NCI-H1930 (cell line): ENCODE data around the gene SORT1.
"Not testable (repeated sequence)": the region's sequence is repeated elsewhere in the genome, so short reads cannot be mapped to it uniquely, and the experiment has no call there.

Experiments
- DNase-seq, 2 experiments: peaks; one replicate each; lab custom pipeline; 2025; lab: John Stamatoyannopoulos, UW

SORT1 gene

GRCh38 chr1:109397581-109398342, at the start of gene SORT1:
Gene SORT1 (minus strand): TSS chr1:109397918. CDS start chr1:109397892, 26 bp downstream.
- DNase-seq, result peak; percentile 91 to 94

GRCh38 chr1:109445949-109446695, 48.4 kb upstream of the SORT1 start:
- not testable (repeated sequence) for DNase-seq

GRCh38 chr1:109444346-109444745, 46.6 kb upstream of the SORT1 start:
- no peak for DNase-seq

DNA sequence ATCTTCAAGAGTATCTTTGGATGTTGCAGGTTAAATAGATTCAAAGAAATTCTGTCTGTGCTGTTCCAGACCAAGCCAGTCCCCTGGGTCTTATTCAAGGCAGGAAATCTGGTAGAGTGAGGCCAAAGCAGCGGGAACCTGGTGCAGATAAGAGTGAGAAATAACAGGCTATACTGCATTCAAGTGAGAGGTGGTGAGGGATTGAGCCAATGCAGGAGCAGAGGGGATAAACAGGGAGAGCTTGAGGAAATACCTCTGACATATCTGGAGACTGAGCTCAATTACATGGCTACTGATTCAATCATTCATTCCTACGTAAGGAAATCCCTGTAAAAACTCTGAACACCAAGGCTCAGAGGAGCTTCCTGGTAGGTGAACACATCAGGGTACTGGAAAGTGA, 45.8 kb upstream of the SORT1 start:
- no peak for DNase-seq

DNA sequence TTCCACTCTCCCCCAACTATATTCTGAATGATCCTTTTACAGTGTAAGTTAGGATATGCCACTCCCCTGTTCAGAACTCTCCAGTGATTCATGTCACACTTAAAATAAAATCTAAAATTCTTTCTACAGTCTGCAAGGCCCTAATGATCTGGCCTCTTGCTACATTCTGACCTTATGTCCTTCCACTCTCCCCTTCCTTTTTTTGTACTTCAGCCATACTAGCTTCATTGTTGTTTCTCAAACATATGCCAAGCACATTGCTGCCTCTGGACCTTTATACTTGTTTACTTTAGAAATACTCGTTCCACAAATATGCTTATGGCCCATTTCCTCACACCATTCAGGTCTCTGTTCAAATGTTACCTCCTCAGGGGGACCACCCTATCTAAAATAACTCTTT, 43.4 kb upstream of the SORT1 start:
- DNase-seq, result no peak

DNA sequence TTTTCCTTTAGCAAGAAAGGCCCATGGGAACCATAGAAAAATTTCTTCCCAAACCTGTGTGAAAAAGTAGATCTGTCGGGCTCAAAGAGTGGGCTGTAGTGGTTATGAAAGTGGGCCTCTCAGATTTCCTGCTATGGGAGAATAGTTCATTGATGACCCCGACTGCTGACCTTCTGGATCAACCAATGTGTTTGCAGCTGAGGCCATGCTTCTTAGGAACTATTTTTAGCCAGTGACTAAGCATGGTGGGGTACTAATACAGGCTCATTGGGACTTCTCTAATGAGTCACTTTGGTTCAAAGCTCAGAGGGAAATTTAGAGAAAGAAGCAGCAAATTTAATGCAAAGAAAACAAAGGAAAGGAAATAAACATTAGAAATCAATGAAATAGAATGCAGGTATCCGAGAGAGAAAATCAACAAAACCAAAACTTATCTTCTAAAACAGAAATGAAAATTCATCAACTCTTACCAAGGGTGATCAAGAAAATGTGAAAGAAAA, 41.1 kb upstream of the SORT1 start:
- DNase-seq, result no peak

GRCh38 chr1:109434484-109434883, 36.8 kb upstream of the SORT1 start:
- DNase-seq, result no peak

- DNase-seq, result no peak
Measured at GRCh38 chr1:109433322-109433721, 35.6 kb upstream of the SORT1 start.

GRCh38 chr1:109432336-109432735, 34.6 kb upstream of the SORT1 start:
- DNase-seq, result no peak

DNA sequence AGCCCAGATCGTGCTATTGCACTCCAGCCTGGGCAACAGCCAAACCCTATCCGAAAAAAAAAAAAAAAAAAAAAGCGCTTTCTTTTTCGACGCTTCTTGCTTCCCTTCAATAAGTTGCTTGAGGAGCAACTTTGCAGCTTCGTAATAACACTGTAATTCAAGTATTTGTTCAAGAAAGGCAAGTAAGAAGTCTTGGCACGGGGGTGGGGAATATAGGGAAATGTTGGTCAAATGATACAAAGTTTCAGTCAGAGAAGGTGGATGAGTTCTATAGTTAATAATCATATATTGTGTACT, 29.4 kb upstream of the SORT1 start:
- no peak for DNase-seq

DNA sequence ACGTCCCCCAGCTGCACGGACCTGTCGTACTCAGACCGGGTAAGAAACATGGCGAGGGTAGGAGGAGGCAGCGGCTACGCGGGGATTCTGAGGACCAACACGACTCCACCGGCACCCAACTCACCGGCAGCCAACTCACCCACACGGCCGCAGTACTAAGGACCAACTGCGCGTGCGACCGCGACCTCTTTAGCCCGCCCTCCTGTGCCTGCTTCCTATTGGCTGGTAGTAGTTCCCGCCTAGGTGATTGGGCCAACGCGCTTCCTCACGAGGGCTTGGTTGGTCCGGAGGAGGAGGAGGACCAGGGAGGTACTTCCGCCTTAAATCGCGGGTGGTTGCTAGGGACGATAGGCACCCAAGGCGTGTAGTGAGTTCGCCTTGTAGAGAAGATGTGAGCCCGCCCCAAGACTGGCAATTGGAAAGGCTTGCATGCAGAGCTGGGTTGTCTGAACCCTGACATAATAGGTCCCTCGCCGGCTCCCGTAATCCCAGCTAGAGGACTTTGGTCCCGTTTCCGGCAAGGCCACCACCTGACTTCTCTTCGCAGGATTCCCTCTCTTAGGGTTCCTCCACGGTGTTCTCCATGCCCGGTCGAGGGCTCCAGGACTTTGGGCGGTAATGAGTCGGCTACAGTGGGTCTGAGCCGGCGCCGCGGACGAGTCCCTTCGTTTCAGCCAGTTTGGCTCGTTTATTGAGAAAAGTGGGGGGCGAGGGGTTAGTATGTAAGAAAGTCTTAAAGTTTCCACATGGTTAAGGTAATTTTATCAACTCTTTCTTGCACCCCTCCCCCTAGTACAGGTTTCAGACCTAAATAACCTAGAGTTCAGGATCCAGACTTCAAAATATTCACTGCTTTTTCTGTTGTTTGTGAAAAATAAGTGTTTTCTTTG, 28.8 kb upstream of the SORT1 start, which contains the start of gene PSMA5:
Gene PSMA5, minus strand, starts transcription at position 168 of the 890 bp plus-strand sequence. Its CDS starts 118 bp downstream, at position 50.
- peak; percentile 92 to 98 for DNase-seq

GRCh38 chr1:109425391-109426280, 27.9 kb upstream of the SORT1 start:
- peak in 1 of 2 experiments; percentile 42 for DNase-seq

DNA sequence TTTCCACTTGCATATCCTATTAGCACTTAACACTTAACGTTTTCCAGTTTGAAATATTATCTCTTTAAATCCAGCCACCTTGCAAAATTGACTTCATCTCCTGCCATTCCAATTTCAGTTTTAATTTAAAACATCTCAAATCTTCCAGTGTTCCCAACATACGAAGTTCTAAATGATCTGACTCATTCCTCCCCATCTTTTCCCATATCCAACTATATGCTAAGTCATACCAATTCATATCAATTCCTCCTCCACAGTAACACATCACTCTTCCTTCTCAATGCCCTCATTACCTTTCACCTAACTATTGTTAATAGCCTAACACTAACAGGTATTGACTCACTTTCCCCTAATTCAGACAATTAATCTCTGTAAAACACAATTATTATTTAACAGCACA, 25.8 kb upstream of the SORT1 start:
- DNase-seq, result no peak

GRCh38 chr1:109412551-109412950, 14.8 kb upstream of the SORT1 start:
- DNase-seq, result no peak

DNA sequence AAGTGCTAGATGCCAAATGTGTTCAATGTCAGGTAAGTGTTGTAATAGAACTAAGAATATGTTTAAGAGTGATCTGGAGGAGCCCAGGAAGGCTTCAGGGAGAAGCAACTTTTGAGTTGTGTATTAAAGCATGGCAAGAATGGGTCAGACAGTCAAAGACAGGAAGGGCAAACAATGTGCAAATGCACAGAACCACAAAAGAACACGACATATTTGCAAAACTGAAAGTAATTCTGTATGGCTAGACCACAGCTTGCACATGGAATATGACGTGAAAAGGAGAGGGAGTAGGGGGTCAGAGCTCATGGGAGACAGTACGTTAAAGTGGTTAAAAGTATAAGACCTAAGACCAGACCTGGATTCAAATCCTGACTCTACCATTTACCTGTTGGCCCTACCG, 7.1 kb upstream of the SORT1 start:
- no peak for DNase-seq

- no peak for DNase-seq
Measured at GRCh38 chr1:109402025-109402424, 4.3 kb upstream of the SORT1 start.

GRCh38 chr1:109400035-109400655, 2.4 kb upstream of the SORT1 start:
- DNase-seq, result no peak

DNA sequence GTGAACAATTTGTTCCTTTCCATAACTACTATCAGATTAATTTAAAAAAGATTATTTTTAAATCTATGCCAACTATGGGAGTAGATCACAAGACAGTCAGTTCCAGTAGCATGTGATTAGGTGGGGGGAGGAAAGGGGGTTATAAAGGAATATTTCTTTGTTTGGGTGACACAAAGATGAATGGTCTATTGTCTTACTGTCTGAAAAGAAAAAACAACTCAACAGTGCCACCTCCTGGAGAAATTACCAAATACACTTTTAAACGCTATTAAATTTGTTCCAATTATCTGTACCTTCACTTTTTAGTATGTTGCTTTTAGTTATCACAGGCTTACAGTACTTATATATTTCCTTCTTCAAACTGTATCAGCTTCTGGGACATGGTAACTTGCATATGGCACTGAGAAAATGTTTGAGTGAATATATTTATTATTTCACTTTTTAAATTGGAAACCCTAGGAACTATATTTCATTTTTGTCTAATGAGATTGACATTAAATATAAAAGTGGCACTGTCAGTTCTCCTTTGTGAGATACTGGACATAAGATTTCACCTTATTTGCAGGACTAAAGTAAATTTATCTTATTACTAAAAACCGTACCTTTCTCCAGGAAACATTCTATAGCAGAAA, 1.7 kb upstream of the SORT1 start:
- peak; percentile 39 to 53 for DNase-seq

DNA sequence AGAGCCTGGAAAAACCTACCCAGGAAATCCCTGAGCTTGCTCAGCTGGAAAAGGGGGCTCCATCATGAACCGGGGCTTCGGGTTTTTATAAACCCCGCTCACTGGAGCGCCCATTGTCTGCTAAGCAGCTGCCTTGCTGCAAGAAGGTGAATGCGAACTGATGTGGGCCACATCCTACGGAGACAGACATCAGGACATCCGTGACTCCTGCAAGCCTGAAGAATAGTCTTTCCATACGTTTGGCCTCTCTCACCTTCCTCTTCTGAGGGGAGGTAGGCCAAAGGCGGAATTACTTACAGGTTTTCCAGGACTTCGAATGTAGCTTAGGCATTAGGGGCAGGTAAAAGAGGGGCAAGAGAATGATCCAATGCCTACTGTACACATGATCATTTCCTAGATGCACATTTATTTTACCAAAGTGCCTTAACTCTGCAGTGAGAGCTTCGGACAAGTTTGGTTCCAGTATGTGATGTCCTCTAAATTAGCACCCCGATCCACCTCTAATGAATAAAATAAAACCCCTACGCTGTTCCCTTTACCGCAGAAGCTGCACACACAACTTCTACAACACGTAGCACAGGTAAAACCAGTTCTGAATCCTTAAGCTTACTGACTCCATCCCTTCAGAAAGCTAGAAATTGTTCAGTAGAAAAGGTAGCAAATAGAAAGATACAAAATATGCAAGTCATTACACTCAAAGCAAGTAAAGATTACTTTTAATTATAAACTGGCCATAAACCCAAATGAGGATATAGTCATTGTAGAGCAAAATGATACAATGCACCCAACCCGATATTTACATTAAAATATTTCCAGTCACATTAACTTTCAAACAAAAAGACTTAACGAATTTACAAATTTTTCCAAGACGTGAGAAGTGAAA, 866 bp upstream of the SORT1 start:
- DNase-seq, result no peak
